ENCODE results near the gene GALNT6. TPM values are rescaled to one million over a fixed set of nuclear protein-coding genes. Genes with fewer than 3 reads are reported as not detected.

The GALNT6 gene
- total and polyA plus RNA-seq, 9 of the 15 experiments (the other 6 are each of a cell fraction or from before 2014, with no cell fraction given), result 1.5 to 8.6 (median 5.1) TPM

DNA sequence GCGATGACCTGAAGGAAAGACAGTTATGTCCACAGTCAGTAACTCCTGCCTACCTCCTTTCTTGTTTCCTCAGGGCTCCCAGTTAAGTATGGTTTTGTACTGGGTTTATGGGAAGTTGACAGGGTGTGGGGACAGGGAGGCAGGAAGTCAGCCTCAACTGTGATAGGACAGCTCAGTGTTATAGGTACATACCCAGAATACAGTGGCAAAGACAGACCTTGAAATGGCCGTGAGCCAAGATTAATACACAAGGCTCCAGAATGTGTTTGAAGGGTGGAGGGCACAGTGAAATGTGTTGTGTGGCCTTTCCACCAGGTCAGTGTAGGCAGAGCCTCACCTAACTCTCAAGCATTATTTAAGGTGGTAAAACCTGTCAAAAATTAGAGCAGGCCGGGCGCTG, 62.6 kb downstream of the GALNT6 start:
- Histone ChIP-seq H3K36me3 (ENCODE audit: control insufficient read depth, insufficient read depth, low read length) (no peaks in the 10 kb centered on the region), H3K4me1 (replicated peaks in 1 of 2; ENCODE audit: control insufficient read depth in 2 of 2, insufficient read depth in 2 of 2, low read length in 2 of 2) (peaks cover 37 to 48% of the 10 kb centered on the region in 2 experiments), H2AFZ (ENCODE audit: low read depth, low read length) (peak overlapping the region; percentile 90), H3K4me2 (ENCODE audit: insufficient read depth, low read length) (no peak overlapping the region), H3K27me3 (ENCODE audit: control insufficient read depth in 2 of 2, insufficient read depth in 2 of 2, low read length in 2 of 2) (no peaks in the 10 kb centered on the region), H3K79me2 (ENCODE audit: control insufficient read depth, insufficient read depth, low read length) (no peaks in the 10 kb centered on the region), H3K27ac (ENCODE audit: extremely low read depth, low read depth, low read length) (peak overlapping the region; percentile 64; the same call in 2 of the 3 replicates), H3K9me3 (replicated peaks; ENCODE audit: control insufficient read depth, insufficient read depth, low read depth, low read length) (no peaks in the 10 kb centered on the region), H3K4me3 (no peak overlapping the region), H4K20me1 (replicated peaks; ENCODE audit: control insufficient read depth, insufficient read depth, low read length) (no peaks in the 10 kb centered on the region), H3K9me1 (ENCODE audit: control insufficient read depth, insufficient read depth, low read length) (no peaks in the 10 kb centered on the region), H3K9ac (ENCODE audit: insufficient read depth in 1 of 2, low read depth in 2 of 2, low read length in 2 of 2) (no peak overlapping the region)
- no peak for TF ChIP-seq CREBBP (IDR thresholded peaks at IDR 0.05; ENCODE audit: low read depth, low read length)
- peak; percentile 4; the same call in 1 of the 2 replicates for TF ChIP-seq SPI1 (IDR thresholded peaks at IDR 0.05; ENCODE audit: borderline replicate concordance, low read depth, low read length)
- TF ChIP-seq, protein P1, sequence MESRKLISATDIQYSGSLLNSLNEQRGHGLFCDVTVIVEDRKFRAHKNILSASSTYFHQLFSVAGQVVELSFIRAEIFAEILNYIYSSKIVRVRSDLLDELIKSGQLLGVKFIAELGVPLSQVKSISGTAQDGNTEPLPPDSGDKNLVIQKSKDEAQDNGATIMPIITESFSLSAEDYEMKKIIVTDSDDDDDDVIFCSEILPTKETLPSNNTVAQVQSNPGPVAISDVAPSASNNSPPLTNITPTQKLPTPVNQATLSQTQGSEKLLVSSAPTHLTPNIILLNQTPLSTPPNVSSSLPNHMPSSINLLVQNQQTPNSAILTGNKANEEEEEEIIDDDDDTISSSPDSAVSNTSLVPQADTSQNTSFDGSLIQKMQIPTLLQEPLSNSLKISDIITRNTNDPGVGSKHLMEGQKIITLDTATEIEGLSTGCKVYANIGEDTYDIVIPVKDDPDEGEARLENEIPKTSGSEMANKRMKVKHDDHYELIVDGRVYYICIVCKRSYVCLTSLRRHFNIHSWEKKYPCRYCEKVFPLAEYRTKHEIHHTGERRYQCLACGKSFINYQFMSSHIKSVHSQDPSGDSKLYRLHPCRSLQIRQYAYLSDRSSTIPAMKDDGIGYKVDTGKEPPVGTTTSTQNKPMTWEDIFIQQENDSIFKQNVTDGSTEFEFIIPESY (CRISPR knock-in tag; IDR thresholded peaks at IDR 0.05), result no peak
- TF ChIP-seq, protein P2, sequence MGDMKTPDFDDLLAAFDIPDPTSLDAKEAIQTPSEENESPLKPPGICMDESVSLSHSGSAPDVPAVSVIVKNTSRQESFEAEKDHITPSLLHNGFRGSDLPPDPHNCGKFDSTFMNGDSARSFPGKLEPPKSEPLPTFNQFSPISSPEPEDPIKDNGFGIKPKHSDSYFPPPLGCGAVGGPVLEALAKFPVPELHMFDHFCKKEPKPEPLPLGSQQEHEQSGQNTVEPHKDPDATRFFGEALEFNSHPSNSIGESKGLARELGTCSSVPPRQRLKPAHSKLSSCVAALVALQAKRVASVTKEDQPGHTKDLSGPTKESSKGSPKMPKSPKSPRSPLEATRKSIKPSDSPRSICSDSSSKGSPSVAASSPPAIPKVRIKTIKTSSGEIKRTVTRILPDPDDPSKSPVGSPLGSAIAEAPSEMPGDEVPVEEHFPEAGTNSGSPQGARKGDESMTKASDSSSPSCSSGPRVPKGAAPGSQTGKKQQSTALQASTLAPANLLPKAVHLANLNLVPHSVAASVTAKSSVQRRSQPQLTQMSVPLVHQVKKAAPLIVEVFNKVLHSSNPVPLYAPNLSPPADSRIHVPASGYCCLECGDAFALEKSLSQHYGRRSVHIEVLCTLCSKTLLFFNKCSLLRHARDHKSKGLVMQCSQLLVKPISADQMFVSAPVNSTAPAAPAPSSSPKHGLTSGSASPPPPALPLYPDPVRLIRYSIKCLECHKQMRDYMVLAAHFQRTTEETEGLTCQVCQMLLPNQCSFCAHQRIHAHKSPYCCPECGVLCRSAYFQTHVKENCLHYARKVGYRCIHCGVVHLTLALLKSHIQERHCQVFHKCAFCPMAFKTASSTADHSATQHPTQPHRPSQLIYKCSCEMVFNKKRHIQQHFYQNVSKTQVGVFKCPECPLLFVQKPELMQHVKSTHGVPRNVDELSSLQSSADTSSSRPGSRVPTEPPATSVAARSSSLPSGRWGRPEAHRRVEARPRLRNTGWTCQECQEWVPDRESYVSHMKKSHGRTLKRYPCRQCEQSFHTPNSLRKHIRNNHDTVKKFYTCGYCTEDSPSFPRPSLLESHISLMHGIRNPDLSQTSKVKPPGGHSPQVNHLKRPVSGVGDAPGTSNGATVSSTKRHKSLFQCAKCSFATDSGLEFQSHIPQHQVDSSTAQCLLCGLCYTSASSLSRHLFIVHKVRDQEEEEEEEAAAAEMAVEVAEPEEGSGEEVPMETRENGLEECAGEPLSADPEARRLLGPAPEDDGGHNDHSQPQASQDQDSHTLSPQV (IDR thresholded peaks at IDR 0.05), result peak; percentile 19; the same call in 1 of the 2 replicates
- TF ChIP-seq ZNF444 (CRISPR knock-in tag; IDR thresholded peaks at IDR 0.05), result peak; percentile 20; the same call in 1 of the 2 replicates
- no peak for TF ChIP-seq MAFG (tag; conservative IDR thresholded peaks at IDR 0.05)
- TF ChIP-seq ZKSCAN8 (CRISPR knock-in tag; IDR thresholded peaks at IDR 0.05), result 0 out of 2 replicates have a peak, but pooled peaks have one; percentile 16
- peak; percentile 56 for TF ChIP-seq NFIC (IDR thresholded peaks at IDR 0.05)
- TF ChIP-seq MTA3 (IDR thresholded peaks at IDR 0.05; ENCODE audit: borderline replicate concordance), result 0 out of 2 replicates have a peak, but pooled peaks have one; percentile 21
- TF ChIP-seq SAFB (IDR thresholded peaks at IDR 0.05; ENCODE audit: borderline replicate concordance, low read depth, low read length), result no peak
- no peak for TF ChIP-seq ZNF140 (CRISPR knock-in tag; IDR thresholded peaks at IDR 0.05)
- TF ChIP-seq ZNF584 (CRISPR knock-in tag; IDR thresholded peaks at IDR 0.05; ENCODE audit: low read depth), result peak; percentile 16; the same call in 1 of the 2 replicates
- intact Hi-C loops (cut with micrococcal nuclease), result no loop called here
- no TSS peak for BruUV-seq (replicated peaks)
- ChIA-PET POLR2A (no interaction called here), CTCF (ENCODE audit: low intra/inter-chr PET ratio) (no interaction called here)
- WGBS (ENCODE audit: insufficient coverage, low coverage, missing lambda C conversion rate), result 82% methylated on average over 4 of the region's 4 CpGs
- ATAC-seq (no peak), FAIRE-seq (no peak), DNase-seq (ENCODE audit: extremely low read depth in 1 of 4, low spot score in 3 of 4) (peak in 1 of 4 experiments; percentile 22)
- in situ Hi-C loops (cut with MboI), result no loop called here
